Loucy (cell line): Measurements from ENCODE around the gene SAMMSON.

Experiments used
- CTCF ChIP-seq: fragments of 200-600 bp; sonication (generic); conservative IDR thresholded peaks from 2 replicates; pipeline ENCODE4 v1.5.1; 2014; ENCODE audit warnings: mild to moderate bottlenecking, antibody characterized with exemption, low read length
- EZH2phosphoT487 ChIP-seq: fragments of 200-600 bp; IDR thresholded peaks from 2 replicates; pipeline ENCODE4 v1.6.1; 2018; ENCODE audit warnings: antibody characterized with exemption, mild to moderate bottlenecking, moderate library complexity, borderline replicate concordance

- TF ChIP-seq CTCF = no peak
- TF ChIP-seq EZH2phosphoT487 = no peak
Observed at GRCh38 chr3:69986419-69986818, 13.1 kb upstream of the SAMMSON start.
